Activated CD8-positive, alpha-beta memory T cell treated with anti-CD3 and anti-CD28 coated beads, Interleukin-2, amount 50 U/mL, for 24 hours (primary cell): ENCODE data around the gene IBSP.

Experiments
- DNase-seq: peaks from one replicate; pipeline ENCODE4 v3.0.0-alpha.2; 2020; ENCODE audit errors: extremely low read depth

The IBSP gene, protein sequence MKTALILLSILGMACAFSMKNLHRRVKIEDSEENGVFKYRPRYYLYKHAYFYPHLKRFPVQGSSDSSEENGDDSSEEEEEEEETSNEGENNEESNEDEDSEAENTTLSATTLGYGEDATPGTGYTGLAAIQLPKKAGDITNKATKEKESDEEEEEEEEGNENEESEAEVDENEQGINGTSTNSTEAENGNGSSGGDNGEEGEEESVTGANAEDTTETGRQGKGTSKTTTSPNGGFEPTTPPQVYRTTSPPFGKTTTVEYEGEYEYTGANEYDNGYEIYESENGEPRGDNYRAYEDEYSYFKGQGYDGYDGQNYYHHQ

DNA sequence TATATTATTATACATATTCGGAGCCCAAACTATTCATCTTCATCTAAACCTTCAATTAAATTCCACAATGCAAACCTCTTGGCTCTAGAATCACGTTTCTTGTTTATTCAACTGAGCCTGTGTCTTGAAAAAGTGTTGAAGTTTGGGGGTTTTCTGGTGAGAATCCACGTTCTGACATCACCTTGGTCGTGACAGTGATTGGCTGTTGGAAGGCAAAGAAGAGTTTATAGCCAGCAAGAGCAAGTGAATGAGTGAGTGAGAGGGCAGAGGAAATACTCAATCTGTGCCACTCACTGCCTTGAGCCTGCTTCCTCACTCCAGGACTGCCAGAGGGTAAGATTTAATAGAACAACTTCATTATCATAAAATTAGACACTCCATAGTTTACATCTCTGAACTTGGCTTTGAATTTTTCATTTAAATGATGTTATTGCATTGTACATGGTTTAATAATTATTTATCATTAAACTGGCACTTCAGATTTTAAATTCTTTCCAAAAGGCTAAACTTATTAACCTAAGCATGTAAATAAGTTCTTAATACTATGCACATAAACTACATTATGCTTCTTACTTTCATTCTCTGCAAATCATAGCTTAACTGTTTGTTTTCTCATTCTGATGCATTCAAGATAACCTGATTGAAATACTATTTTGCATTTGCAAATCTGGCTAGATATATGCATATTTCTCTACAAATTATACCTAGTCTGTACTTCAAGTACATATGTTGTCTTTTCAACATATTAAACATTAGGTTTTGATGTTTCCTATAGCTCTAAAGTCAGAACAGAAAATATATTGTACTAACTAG lies at the start of gene IBSP:
Gene IBSP (plus strand): TSS at position 254 of the 813 bp plus-strand sequence. CDS start 2,808 bp downstream, outside the sequence.
- no peak for DNase-seq

DNA sequence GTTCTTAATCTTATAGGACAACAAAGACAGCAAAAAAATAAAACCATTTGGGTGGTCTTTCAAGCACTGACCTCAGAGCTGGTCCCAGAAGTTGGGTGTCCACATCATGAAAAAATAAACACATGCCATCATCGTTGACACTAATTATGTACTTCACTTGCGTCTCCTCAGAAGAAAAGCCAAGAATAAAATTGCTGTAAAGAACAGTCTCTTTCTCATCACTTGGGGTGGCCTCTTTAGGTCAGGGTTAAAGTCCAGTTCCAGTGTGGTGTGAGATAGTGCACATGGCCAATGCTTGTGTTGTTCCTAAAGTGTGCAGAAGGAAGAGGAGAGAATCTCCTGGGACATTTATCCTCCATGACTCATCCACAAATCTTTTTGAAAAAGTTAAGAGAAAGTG lies 49.5 kb upstream of the IBSP start:
- no peak for DNase-seq

DNA sequence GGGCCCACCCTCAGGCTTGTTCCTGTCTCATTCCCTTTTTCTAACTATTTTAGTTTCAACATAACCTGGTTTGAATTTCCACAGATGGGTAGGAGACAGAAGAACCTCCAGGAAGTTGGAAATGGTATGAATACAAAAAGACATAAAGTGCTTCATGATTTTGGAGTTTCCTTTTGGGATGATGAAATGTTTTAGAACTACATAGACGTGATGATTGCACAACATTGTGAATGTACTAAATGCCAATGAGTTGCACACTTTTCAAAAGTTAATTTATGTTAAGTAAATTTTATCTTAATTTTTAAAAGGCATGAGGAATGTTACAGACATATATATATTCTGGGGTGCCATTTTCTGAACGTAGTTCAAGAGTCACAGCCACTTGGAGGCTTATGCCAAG lies 41.1 kb upstream of the IBSP start:
- DNase-seq = no peak

DNA sequence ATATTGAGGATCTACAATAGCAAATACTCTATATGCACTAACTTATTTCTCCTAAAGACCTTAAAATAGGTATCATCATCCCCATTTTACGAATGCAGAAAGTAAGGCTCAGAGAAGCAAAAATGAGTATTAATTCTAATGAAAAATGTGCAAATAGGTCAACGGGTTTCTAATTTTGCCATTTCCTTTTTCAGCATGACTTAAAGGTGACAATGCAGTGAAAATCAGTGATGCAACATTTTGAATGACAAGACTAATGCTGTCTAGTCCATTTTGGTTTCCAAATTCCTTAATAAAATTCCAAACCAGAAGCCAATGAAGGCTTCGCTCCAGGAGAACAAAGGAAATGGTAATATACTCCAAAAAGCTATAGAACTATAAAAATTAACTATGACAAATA lies 37.0 kb upstream of the IBSP start:
- no peak for DNase-seq

DNA sequence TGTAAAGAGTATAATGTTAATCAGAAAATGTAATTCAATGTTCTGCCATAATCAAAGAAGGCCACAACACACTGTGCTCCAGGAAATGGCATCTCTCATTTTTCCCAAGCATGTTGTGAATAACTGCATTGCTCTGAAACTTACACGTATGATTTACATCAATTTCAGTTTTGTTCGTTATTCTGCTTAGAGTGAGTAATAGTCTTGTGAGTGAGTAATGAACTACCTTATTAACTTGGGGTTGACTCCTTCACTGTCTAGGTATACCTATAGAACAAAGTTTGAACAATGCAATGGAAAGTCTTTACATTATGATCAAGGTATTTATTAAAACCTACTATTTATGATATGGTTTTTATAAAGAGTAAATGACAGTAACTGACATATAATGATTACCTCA lies 17.8 kb upstream of the IBSP start:
- no peak for DNase-seq

DNA sequence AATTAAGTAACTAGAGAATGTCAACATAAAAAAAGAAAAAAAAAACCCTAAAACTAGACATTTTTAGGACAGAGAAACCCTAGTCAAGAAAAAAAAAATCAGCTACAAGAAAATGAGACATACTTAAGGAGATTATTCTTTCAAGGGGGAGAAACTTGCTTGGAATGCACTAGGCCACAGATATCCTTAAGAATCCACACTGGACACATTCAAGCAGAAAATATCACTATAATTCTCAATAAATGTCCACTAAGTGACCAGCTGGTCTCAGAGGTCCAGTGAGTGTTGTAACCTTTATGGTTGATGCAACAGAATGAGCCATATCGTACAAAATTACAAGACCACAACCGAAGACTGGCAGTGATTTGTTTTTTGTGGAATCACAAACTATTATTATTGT lies 15.6 kb upstream of the IBSP start:
- DNase-seq = no peak

DNA sequence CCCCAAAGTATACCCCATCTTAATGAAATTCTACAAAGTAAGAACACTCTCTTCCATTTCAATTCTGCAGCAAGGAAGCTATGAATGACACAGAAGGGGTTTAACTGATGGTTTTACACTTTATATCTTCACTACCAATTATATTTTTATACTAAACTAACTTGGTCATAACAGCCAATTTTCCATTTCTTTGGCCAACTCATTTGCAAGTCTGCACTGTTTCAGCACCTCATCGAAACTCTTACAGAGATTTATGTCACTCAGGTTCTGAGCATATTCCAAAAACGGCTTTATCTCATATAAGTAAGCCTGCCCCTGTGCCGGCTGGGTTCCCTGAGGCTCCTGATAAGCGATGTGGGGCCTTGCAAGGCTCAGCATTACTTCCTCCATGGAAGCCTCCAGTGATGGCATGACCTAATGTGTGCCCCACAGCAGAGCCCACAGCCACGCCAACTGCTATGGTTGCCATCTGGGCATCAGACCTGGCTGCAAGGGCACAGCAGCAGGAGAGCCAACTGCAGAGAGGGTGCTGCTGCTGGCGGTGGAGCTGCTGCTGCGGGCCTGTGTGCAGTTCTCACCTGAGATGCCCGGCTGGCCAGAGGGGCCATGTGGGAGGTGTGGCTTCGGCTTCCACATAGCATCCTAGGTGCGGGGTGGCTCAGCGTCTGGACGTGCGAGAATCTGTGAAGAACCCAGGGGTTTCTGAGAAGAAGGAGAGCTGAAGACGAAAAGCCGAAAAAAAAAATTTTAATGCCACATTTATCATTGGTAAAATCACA lies 13.4 kb upstream of the IBSP start:
- no peak for DNase-seq

DNA sequence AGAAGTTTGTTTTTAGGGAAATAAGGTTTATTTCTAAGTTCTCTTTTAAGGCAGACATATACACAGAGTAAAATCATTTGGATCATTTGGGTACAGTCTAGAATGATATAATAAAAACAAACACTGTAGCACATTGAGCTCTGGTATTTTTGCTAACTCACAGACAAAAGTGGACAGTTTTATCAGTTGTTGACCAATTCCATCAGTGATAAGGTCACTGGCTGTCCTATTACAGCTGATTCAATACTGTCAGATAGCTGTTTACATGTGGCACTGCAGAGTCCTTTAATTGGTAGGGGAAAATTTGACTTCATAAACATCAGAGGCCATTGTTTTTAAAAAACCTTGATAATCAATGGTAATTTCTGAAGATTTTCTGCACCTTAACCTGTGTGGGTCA lies 3.5 kb downstream of the IBSP start:
- no peak for DNase-seq

DNA sequence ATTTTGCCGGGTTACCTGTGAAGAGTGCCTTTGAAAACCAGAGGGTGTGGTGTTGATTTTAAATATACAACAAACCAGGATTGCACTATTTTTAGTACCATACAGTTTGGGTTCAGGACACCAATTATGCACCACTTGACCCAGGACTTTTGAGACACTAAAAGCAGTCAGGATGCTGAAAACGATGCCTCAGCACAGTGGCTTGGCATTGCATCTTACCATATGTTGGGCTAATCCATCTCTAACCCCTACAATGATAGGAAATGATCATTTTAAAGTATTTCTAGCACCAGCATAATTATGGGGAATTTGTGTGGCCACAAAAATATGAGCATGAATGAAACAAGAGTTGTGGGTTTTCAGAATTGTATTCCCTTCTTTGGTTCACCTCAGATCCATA lies 4.1 kb downstream of the IBSP start:
- DNase-seq = no peak

DNA sequence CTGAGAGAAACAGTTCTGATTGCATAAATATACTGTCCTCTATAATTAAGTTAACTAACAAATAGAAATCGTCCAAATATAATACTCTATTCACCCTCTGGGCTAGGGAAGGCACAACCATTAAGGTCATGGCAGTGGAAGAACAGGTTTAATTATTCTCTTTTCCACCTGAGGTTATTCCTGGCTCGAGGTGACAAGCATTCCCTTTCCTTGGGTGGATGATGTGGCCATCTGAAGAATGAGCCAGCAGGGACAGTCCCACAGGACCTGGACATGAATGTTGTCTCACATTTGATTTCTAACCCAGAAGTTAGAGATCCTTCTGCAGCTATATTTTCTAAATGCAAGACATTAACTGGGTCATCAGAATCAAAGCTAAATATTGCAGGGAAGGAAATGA lies 5.5 kb downstream of the IBSP start:
- DNase-seq = no peak

DNA sequence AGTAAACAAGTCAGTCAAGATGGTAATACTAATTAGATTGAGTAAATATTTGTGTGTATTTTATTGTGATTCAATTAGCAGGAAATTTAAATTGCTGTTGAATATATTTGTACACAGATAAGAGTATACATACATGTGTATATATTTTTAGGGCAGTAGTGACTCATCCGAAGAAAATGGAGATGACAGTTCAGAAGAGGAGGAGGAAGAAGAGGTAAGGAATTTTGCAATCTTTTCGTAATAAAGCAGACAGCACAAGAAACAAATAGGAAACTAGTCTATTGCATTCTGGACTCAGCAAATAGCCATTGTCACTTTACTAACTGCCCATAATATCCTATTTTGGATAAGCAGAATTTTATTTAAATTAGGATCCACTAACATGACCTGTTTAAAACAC lies 6.6 kb downstream of the IBSP start:
- DNase-seq = no peak

DNA sequence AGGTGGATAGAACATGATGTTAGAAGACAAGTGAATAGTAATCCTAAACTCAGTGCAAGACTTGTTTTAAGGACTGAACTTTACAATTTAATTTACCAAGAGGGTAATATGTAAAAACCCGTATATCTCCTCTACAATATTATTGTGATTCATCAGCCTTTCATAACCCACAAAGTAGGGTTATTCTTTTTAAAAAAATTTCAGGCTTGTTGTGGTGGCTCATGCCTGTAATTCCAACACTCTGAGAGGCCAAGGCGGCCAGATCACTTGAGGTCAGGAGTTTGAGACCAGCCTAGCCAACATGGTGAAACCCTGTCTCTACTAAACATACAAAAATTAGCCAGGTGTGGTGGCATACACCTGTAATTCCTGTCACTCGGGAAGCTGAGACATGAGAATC lies 7.2 kb downstream of the IBSP start:
- no peak for DNase-seq

DNA sequence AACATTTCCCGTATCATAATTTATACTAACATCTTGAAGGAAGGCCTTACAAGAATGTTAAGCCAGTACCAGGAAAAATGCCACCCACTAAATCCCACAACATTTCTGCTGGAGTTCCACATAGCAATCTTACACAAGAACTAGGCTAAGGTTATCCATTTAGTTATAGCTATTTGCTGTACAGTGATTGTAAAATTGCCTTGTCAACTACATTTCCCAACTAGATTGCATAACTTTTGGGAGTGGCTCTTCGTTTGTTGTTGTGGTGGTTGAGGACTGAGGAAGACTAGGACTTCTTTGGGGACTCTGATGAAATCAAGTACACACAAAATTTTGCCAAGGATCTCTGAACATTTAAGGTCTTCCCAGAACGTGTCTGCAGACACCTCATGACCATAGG lies 8.0 kb downstream of the IBSP start:
- DNase-seq = no peak

DNA sequence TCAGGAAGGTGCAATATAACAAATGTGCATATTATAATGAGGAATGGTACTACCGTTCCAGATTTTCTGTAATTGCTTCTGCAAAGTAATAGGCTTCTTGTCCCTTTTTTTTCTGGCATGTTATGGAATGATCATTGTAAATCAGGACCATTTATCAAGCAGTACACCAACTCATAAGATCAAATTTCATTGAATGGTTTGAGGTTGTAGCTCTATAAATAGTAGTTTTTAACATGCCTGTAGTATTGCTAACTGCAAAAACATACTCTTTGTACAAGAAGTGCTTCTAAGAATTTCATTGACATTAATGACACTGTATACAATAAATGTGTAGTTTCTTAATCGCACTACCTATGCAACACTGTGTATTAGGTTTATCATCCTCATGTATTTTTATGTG lies 12.6 kb downstream of the IBSP start:
- no peak for DNase-seq

DNA sequence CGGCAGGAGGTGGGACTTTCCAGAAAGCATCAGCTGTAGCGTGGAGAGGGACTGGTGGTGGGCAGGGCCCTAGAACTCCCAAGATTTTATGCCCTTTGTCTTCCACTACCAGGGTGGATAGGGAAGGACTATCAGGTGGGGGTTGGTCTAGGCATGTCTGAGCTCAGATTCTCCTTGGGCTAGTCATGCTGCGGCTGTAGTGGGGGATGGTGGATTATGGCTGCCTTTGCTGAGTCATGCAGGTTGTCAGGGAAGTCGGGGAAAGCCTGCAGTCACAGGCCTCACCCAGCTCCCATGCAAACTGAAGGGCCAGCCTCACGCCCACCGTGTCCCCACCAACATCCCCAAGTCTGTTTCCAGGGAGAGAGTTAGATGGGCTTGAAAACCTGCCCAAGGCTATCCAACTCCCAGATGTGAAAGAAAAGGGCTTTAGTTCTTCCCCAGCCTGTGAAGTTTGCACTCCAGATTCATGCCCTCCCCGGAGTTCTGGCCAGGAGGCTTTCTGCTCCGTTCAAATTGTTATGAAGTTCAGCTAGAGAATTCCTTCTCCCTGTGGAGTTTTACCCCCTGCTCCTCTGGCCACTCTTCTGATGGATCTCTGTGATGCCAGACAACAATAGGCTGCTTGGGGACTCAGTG lies 20.0 kb downstream of the IBSP start:
- DNase-seq = no peak

DNA sequence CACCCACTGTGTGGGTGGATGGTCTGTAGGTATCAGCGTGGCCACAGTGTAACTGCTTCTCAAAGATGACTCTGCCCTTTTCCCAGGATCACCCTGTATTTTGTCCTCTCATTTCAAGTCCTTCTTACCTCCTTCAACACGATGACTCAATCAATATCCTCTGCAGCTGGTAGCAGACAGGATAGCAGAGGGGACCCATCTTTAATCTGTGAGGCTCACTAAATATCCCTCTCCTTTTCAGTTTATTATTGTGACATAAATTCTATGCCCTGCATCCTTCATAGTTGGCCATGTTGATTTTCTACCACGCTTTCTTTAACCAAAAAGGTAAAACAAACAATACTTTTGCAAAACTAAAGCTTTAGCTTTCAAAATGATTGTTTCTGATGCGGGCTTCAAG lies 23.8 kb downstream of the IBSP start:
- no peak for DNase-seq

DNA sequence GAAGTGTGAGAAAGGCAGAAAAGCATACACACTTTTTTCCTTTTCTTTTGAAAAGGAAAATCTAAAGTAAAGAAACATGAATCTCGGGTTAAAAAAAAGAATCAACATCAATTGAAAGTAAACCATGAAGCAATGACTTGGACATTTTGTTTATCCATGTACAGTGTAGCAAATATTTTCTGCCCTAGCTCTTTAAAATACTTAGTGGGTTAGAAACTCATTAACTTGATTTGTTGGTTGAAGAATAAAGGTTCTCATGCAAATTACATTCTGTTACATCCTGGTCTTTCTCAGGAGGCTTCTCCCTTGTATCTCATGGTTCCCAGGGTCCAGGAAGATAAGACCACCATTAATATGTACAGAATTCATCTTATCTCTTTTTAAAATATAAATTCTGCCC lies 24.4 kb downstream of the IBSP start:
- no peak for DNase-seq

DNA sequence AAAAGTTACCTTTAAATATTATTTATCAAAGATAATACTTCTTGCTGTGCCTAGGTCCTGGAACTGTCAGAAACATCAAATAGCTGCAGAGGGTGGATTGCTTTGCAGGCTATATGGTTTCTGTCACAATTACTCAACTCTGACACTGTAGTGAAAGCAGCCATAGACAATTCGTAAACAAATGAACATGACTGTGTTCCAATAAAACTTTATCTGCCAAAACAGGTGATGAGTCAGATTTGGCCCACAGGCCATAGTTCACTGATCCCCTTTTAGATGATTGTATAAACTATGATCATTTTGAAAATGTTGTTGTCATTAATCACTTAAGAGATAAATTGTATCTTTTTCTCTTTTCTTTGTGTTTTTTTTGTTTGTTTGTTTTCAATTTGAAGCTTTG lies 25.0 kb downstream of the IBSP start:
- no peak for DNase-seq

DNA sequence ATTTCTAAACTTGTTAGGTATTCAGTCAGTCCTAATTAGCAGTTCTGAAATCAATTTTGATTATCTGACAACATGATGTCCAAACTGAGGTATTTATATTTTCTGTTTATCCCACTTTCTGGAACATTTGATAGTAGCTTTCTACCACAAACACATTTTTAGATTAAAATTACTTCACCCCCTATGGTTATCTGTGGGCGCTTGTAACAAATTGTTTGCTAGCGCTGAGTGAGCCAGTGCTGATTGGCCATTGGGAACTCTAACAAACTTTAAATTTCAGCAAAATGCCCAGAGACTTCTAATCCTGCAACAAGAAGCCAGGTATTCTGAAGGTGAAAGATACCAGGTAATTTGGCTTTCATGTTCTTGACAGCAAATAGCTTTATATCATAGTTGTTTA lies 33.3 kb downstream of the IBSP start, which contains the start of gene MEPE:
Gene MEPE (plus strand): TSS at position 301 of the 400 bp plus-strand sequence. CDS start 1,746 bp downstream, outside the sequence.
- DNase-seq = no peak

DNA sequence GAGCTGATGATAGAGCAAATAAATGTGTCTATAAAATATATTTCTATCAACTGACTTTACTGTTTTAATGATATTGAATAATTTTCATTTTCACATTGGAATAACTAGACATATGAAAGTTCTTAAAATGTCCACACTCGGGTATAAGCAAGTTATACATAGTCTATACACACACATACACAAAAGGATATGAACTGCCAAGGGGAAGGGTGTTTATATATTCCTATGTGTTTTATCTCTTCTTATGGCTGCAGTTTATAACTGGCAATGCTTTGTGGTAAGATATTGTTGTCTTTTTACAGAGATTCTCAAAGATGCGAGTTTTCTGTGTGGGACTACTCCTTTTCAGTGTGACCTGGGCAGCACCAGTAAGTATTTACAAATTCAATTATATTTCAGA lies 35.0 kb downstream of the IBSP start:
- DNase-seq = no peak

DNA sequence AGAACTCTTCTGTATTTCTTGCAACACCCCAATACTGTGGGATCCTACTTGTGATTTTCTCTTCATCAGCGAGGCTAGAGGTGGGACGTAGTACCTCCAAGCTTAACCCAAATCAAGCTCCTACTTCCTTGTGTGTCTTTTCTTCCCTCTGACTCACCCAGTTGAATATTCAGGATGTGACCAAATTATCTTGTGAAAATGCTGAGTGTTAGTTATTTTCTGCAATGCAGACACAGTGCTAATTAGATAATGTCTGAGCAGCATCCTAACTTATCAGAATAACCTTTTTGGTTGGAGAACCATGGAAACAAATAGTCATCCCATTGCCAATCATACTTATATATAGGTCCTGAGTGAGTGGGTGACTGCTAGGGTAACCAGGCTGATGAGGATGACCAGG lies 35.8 kb downstream of the IBSP start:
- no peak for DNase-seq

DNA sequence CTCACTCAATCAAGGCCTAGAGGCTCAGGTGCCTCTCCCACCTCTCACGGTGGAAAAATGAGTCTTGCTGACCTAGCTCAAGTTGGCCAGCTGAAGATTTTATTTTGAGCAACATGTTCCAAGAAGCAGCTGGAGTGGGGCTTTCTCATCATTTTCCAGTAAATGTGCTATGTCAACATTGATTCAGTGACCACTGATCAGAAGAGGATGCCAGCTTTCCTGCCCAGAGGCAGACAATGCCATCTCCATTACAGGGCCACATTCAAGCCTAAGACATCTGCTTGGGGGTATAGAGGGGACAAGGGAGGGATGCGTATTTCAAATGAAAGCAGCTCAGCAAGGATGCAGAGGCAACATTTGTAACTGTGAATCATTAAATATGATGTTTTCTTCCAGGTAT lies 36.4 kb downstream of the IBSP start:
- DNase-seq = no peak
